Ascending aorta (tissue), 2 donors: ENCODE data around the gene LIPT2. TPM values are rescaled to one million over a fixed set of nuclear protein-coding genes. Genes with fewer than 3 reads are reported as not detected.

Source experiments
- DNase-seq, 2 donors: peaks; one replicate each; pipeline ENCODE4 v3.0.0-alpha.2; 2019; ENCODE audit warnings: low spot score in 2 of 2
- H3K27ac ChIP-seq, 2 donors: fragments of 200-600 bp; sonication (generic); one replicate each; pipeline ENCODE4 v1.5.1; 2016 to 2017; ENCODE audit warnings: mild to moderate bottlenecking in 1 of 2
- H3K27me3 ChIP-seq: fragments of 200-600 bp; sonication (generic); one replicate; pipeline ENCODE4 v1.5.1; 2017
- H3K36me3 ChIP-seq, 2 donors: fragments of 200-600 bp; sonication (generic); one replicate each; pipeline ENCODE4 v1.5.1; 2016
- H3K4me1 ChIP-seq, 2 donors: fragments of 200-600 bp; sonication (generic); one replicate each; pipeline ENCODE4 v1.5.1; 2016 to 2017; ENCODE audit warnings: mild to moderate bottlenecking in 1 of 2
- H3K4me3 ChIP-seq, 2 donors: fragments of 200-600 bp; sonication (generic); one replicate each; pipeline ENCODE4 v1.5.1; 2016 to 2017; ENCODE audit warnings: mild to moderate bottlenecking in 1 of 2
- H3K9me3 ChIP-seq, 2 donors: fragments of 200-600 bp; sonication (generic); one replicate each; pipeline ENCODE4 v1.5.1; 2016
- CTCF ChIP-seq, 3 experiments: fragments of 200-600 bp in 2 of 3; fragments of 450-650 bp in 1 of 3; sonication (generic) in 2 of 3; IDR thresholded peaks; one replicate each; pipeline ENCODE4 v1.5.1; 2016 to 2019; ENCODE audit warnings: antibody characterized with exemption in 3 of 3, mild to moderate bottlenecking in 1 of 3, moderate library complexity in 1 of 3
- intact Hi-C: fragments of 100-400 bp; cut with DNase I; formaldehyde crosslinking; loops from one replicate; pipeline ENCODE4 v1.15.1; 2023
- total RNA-seq: library from RNA; depleted of rRNA; stranded (reverse); fragments of >200 nt; gene quantifications from one replicate; pipeline ENCODE4 v1.1.0, GENCODE V29; 2016

Gene LIPT2
- total RNA-seq, 1 donor from 2014 or later: not detected

DNA sequence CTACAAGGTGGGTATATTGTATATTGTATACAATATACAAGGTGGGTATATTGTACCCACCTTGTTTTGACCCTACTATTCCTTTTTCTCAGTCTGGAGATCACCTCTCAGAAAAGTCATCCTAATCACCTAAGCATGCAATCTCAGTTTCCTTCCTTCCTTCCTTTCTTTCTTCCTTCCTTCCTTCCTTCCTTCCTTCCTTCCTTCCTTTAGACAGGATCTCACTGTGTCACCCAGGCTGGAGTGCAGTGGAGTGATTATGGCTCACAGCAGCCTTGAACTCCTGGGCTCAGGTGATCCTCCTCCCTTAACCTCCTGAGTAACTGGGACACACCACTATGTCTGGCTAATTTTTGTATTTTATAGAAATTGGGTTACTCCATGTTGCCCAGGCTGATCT is 25.0 kb downstream of the LIPT2 start:
- DNase-seq: peak in 1 of 2 donors; percentile 28
- Histone ChIP-seq H3K27me3 (no peaks in the 10 kb centered on the region), H3K9me3 (no peaks in the 10 kb centered on the region), H3K4me3 (no peak overlapping the region), H3K4me1 (peaks cover 0 to 8% of the 10 kb centered on the region in 2 donors), H3K27ac (no peak overlapping the region), H3K36me3 (no peaks in the 10 kb centered on the region)
- intact Hi-C loops: loop anchor here (10.0 kb wide), 1 partner anchor 256 kb away; no protein-coding TSS in a partner anchor
- TF ChIP-seq CTCF (IDR thresholded peaks at IDR 0.05): no peak

DNA sequence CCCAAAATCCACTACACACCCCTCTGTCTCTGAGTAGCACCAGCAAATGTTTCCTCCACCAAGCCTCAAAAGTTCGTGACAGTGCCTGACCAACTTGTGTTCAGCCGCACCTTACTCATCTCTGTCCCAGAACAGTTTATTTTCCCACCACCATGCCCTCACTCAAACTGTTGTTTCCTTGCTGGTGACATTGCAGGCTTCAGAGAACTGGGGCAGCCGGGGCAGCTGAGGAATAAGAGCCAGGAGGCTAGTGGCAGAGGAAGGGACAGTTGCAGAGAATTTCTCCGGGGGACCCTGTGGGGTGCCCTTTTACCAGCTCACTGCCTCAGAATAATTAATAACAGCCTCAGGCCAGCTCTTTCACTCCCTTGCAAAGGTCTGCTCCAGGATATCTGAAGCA is 25.5 kb downstream of the LIPT2 start:
- Histone ChIP-seq H3K27me3 (no peaks in the 10 kb centered on the region), H3K36me3 (no peaks in the 10 kb centered on the region), H3K4me1 (peaks cover 0 to 8% of the 10 kb centered on the region in 2 donors), H3K27ac (no peak overlapping the region), H3K9me3 (no peaks in the 10 kb centered on the region), H3K4me3 (no peak overlapping the region)
- DNase-seq: peak in 1 of 2 donors; percentile 50
- intact Hi-C loops: loop anchor here (10.0 kb wide), 1 partner anchor 257 kb away; no protein-coding TSS in a partner anchor
- TF ChIP-seq CTCF (IDR thresholded peaks at IDR 0.05): no peak

- peak within 1 kb of the TSS; percentile 46 to 68 for H3K4me3 ChIP-seq
- no peaks in the 10 kb centered on the region for H3K36me3 ChIP-seq
- peak in 1 of 2 donors; percentile 62 for DNase-seq
- no peak for TF ChIP-seq CTCF (IDR thresholded peaks at IDR 0.05)
- no peaks in the 10 kb centered on the region for H3K9me3 ChIP-seq
- H3K4me1 ChIP-seq: peaks cover 0 to 8% of the 10 kb centered on the region in 2 donors
- intact Hi-C loops: loop anchor here (10.0 kb wide), 1 partner anchor 258 kb away; no protein-coding TSS in a partner anchor
- H3K27ac ChIP-seq: no peak within 1 kb of the TSS
- no peaks in the 10 kb centered on the region for H3K27me3 ChIP-seq
Observed at GRCh38 chr11:74466916-74467885, 26.3 kb downstream of the LIPT2 start, which contains the start of gene KCNE3. Gene KCNE3, minus strand, starts transcription at chr11:74467549. Its CDS starts 9,986 bp downstream, at chr11:74457563.

GRCh38 chr11:74465291-74465708 is 28.2 kb downstream of the LIPT2 start:
- intact Hi-C loops: loop anchor here (10.0 kb wide), 1 partner anchor 260 kb away; no protein-coding TSS in a partner anchor
- H3K4me1 ChIP-seq: peaks cover 0 to 8% of the 10 kb centered on the region in 2 donors
- no peak overlapping the region for H3K4me3 ChIP-seq
- no peaks in the 10 kb centered on the region for H3K27me3 ChIP-seq
- H3K27ac ChIP-seq: no peak overlapping the region
- no peaks in the 10 kb centered on the region for H3K36me3 ChIP-seq
- no peak for TF ChIP-seq CTCF (IDR thresholded peaks at IDR 0.05)
- no peaks in the 10 kb centered on the region for H3K9me3 ChIP-seq
- DNase-seq: no peak

GRCh38 chr11:74464746-74465145 is 28.8 kb downstream of the LIPT2 start:
- H3K9me3 ChIP-seq: no peaks in the 10 kb centered on the region
- no peak overlapping the region for H3K27ac ChIP-seq
- TF ChIP-seq CTCF (IDR thresholded peaks at IDR 0.05): no peak
- H3K4me1 ChIP-seq: peaks cover 0 to 8% of the 10 kb centered on the region in 2 donors
- intact Hi-C loops: loop anchor here (10.0 kb wide), 1 partner anchor 260 kb away; no protein-coding TSS in a partner anchor
- DNase-seq: peak in 1 of 2 donors; percentile 41
- H3K27me3 ChIP-seq: no peaks in the 10 kb centered on the region
- H3K4me3 ChIP-seq: no peak overlapping the region
- no peaks in the 10 kb centered on the region for H3K36me3 ChIP-seq
